H1 (cell line): Measurements from ENCODE around the gene ASB4. TPM values are rescaled to one million over a fixed set of nuclear protein-coding genes. Genes with fewer than 3 reads are reported as not detected.

Source experiments
- CTCF ChIA-PET: fragments of 300-600 bp; sonication (Branson Sonifier 250); formaldehyde crosslinking; loops from one replicate; lab custom pipeline; 2021; ENCODE audit not compliant: partially characterized antibody; lab: Charles Lee
- POLR2A ChIA-PET: fragments of 300-600 bp; sonication (Branson Sonifier 250); formaldehyde crosslinking; loops from one replicate; lab custom pipeline; 2021; ENCODE audit warnings: inconsistent platforms; ENCODE audit not compliant: partially characterized antibody; lab: Charles Lee
- DNase-seq, 2 experiments: peaks; one replicate each; pipeline versions ENCODE4 v3.0.0 to v3.0.0-alpha.2; 2010 to 2022; ENCODE audit warnings: low spot score in 2 of 2, low read depth in 1 of 2, mixed read lengths in 1 of 2
- FAIRE-seq: peaks from 2 replicates; lab custom pipeline; 2011; peaks lifted over from hg19 to GRCh38; lab: Jason Lieb, UNC
- H2AFZ ChIP-seq: 2 replicates; pipeline ENCODE4 v1.8.1; 2012; ENCODE audit warnings: low read length, inconsistent platforms
- H2AK5ac ChIP-seq: 2 replicates; pipeline ENCODE4 v1.6.1; 2013; ENCODE audit warnings: low read depth, low read length
- H2BK120ac ChIP-seq: replicated peaks from 2 replicates; pipeline ENCODE3; 2013; ENCODE audit warnings: low read depth, low read length, inconsistent platforms
- H2BK12ac ChIP-seq: 2 replicates; pipeline ENCODE4 v1.6.1; 2013; ENCODE audit warnings: low read depth, low read length
- H2BK15ac ChIP-seq: 2 replicates; pipeline ENCODE4 v1.6.1; 2013; ENCODE audit warnings: low read length
- H2BK20ac ChIP-seq: 2 replicates; pipeline ENCODE4 v1.6.1; 2013; ENCODE audit warnings: low read length
- H2BK5ac ChIP-seq: 2 replicates; pipeline ENCODE4 v1.6.1; 2013; ENCODE audit warnings: low read depth, low read length
- H3K14ac ChIP-seq: 2 replicates; pipeline ENCODE4 v1.6.1; 2013; ENCODE audit warnings: inconsistent platforms; ENCODE audit not compliant: insufficient read length
- H3K18ac ChIP-seq: 2 replicates; pipeline ENCODE4 v1.6.1; 2013; ENCODE audit warnings: low read length; ENCODE audit errors: extremely low read depth
- H3K23ac ChIP-seq: 2 replicates; pipeline ENCODE4 v1.6.1; 2013; ENCODE audit warnings: inconsistent platforms; ENCODE audit not compliant: insufficient read length
- H3K23me2 ChIP-seq: 2 replicates; pipeline ENCODE4 v1.6.1; 2013; ENCODE audit warnings: low read depth, low read length
- H3K27ac ChIP-seq: 2 replicates; pipeline ENCODE4 v1.6.1; 2011; ENCODE audit warnings: low read depth, low read length, inconsistent platforms
- H3K27me3 ChIP-seq, 4 experiments: replicated peaks in 1 of 4; 1 replicate in 1 of 4; 2 replicates in 3 of 4; pipeline versions ENCODE4 v1.6.1 to v1.8.1; 2011 to 2013; ENCODE audit warnings: low read length in 3 of 4, mild to moderate bottlenecking in 3 of 4, inconsistent platforms in 2 of 4, mixed read lengths in 2 of 4, moderate library complexity in 1 of 4; ENCODE audit not compliant: control insufficient read depth in 3 of 4, insufficient read depth in 3 of 4; ENCODE audit errors: extremely low read depth in 1 of 4
- H3K36me3 ChIP-seq, 4 experiments: 2 replicates each; pipeline versions ENCODE4 v1.6.1 to v1.8.1; 2011 to 2013; ENCODE audit warnings: mild to moderate bottlenecking in 4 of 4, low read length in 3 of 4, moderate library complexity in 2 of 4, control low read depth in 1 of 4, inconsistent platforms in 1 of 4; ENCODE audit not compliant: insufficient read depth in 4 of 4, control insufficient read depth in 2 of 4
- H3K4ac ChIP-seq: replicated peaks from 2 replicates; pipeline ENCODE3; 2013; ENCODE audit warnings: low read length, low read depth, mixed read lengths, inconsistent platforms; ENCODE audit not compliant: insufficient read length
- H3K4me1 ChIP-seq, 4 experiments: replicated peaks in 1 of 4; 1 replicate in 1 of 4; 2 replicates in 3 of 4; pipeline versions ENCODE4 v1.6.1 to v1.8.1; 2011 to 2013; ENCODE audit warnings: low read length in 3 of 4, inconsistent platforms in 2 of 4, mixed read lengths in 1 of 4; ENCODE audit not compliant: insufficient read depth in 4 of 4, control insufficient read depth in 3 of 4
- H3K4me2 ChIP-seq, 2 experiments: 2 replicates each; pipeline versions ENCODE4 v1.6.1 to v1.8.1; 2011 to 2013; ENCODE audit warnings: low read depth in 2 of 2, low read length in 2 of 2, control low read depth in 1 of 2, inconsistent platforms in 1 of 2, mild to moderate bottlenecking in 1 of 2; ENCODE audit not compliant: insufficient read depth in 1 of 2
- H3K4me3 ChIP-seq, 4 experiments: fragments of 200-600, 300-600 bp in 1 of 4; sonication (generic), shearing (Covaris generic), sonication (Bioruptor Twin) in 1 of 4; 2 replicates each; pipeline versions ENCODE4 v1.5.1 to v1.8.1; 2011 to 2016; ENCODE audit warnings: low read length in 4 of 4, low read depth in 3 of 4, control low read depth in 2 of 4, inconsistent platforms in 2 of 4, mild to moderate bottlenecking in 2 of 4, mixed read lengths in 1 of 4, moderate library complexity in 1 of 4; ENCODE audit not compliant: insufficient read depth in 2 of 4; ENCODE audit errors: extremely low read depth in 1 of 4
- H3K56ac ChIP-seq: replicated peaks from 2 replicates; pipeline ENCODE3; 2013; ENCODE audit warnings: low read depth, mild to moderate bottlenecking, mixed read lengths, low read length, inconsistent platforms; ENCODE audit not compliant: insufficient read length
- H3K79me1 ChIP-seq: 2 replicates; pipeline ENCODE4 v1.6.1; 2013; ENCODE audit warnings: low read depth, low read length, control low read depth
- H3K79me2 ChIP-seq, 2 experiments: 2 replicates each; pipeline versions ENCODE4 v1.6.1 to v1.8.1; 2012 to 2013; ENCODE audit warnings: low read length in 2 of 2, mild to moderate bottlenecking in 2 of 2, inconsistent platforms in 1 of 2; ENCODE audit not compliant: insufficient read depth in 2 of 2, control insufficient read depth in 1 of 2
- H3K9ac ChIP-seq, 4 experiments: replicated peaks in 1 of 4; 1 replicate in 1 of 4; 2 replicates in 3 of 4; pipeline versions ENCODE4 v1.6.1 to v1.8.1; 2011 to 2013; ENCODE audit warnings: low read depth in 3 of 4, low read length in 3 of 4, control low read depth in 2 of 4, mild to moderate bottlenecking in 2 of 4, moderate library complexity in 2 of 4, inconsistent platforms in 1 of 4; ENCODE audit errors: extremely low read depth in 1 of 4
- H3K9me3 ChIP-seq, 2 experiments: 2 replicates each; pipeline versions ENCODE4 v1.6.1 to v1.8.1; 2012 to 2013; ENCODE audit warnings: mild to moderate bottlenecking in 2 of 2, moderate library complexity in 2 of 2, control low read depth in 1 of 2, inconsistent platforms in 1 of 2, low read depth in 1 of 2, low read length in 1 of 2, mixed read lengths in 1 of 2; ENCODE audit not compliant: insufficient read depth in 2 of 2
- H4K20me1 ChIP-seq, 2 experiments: replicated peaks in 1 of 2; 2 replicates each; pipeline versions ENCODE3 to v1.8.1; 2011 to 2013; ENCODE audit warnings: inconsistent platforms in 2 of 2, low read length in 2 of 2, mild to moderate bottlenecking in 1 of 2; ENCODE audit not compliant: insufficient read depth in 2 of 2, control insufficient read depth in 1 of 2
- H4K5ac ChIP-seq: 2 replicates; pipeline ENCODE4 v1.6.1; 2013; ENCODE audit warnings: low read length, low read depth, mixed read lengths, inconsistent platforms; ENCODE audit not compliant: insufficient read length
- H4K8ac ChIP-seq: 2 replicates; pipeline ENCODE4 v1.8.0; 2013; ENCODE audit warnings: mild to moderate bottlenecking, moderate library complexity, low read length, inconsistent platforms; ENCODE audit not compliant: insufficient read depth; ENCODE audit errors: extremely low read depth
- H4K91ac ChIP-seq: replicated peaks from 2 replicates; pipeline ENCODE3; 2013; ENCODE audit warnings: low read length, mixed read lengths, inconsistent platforms; ENCODE audit not compliant: insufficient read length
- ASH2L ChIP-seq: fragments of 200-600, 300-600 bp; sonication (generic); IDR thresholded peaks from one replicate; pipeline ENCODE4 v1.7.1; 2017; ENCODE audit warnings: low read length
- CHD2 ChIP-seq: IDR thresholded peaks from 2 replicates; pipeline ENCODE4 v1.6.1; 2012; ENCODE audit warnings: low read length, improper control_type of control experiment
- CTBP2 ChIP-seq: IDR thresholded peaks from 2 replicates; pipeline ENCODE4 v1.7.0; 2011; ENCODE audit warnings: borderline replicate concordance, mild to moderate bottlenecking, moderate library complexity, mixed read lengths, low read length; ENCODE audit not compliant: insufficient read depth, insufficient read length
- EGR1 ChIP-seq: IDR thresholded peaks from 2 replicates; pipeline ENCODE4 v1.6.1; 2011; ENCODE audit warnings: low read depth, low read length, borderline replicate concordance
- EP300 ChIP-seq, 2 experiments: IDR thresholded peaks; 1 replicate in 1 of 2; 2 replicates in 1 of 2; pipeline ENCODE4 v1.6.1; 2011 to 2012; ENCODE audit warnings: low read depth in 2 of 2, low read length in 2 of 2, mild to moderate bottlenecking in 2 of 2, borderline replicate concordance in 1 of 2, inconsistent platforms in 1 of 2, moderate library complexity in 1 of 2
- EZH2 ChIP-seq: fragments of 200-600 bp; sonication (generic); IDR thresholded peaks from 2 replicates; pipeline ENCODE4 v1.7.1; 2012; ENCODE audit warnings: low read depth, mild to moderate bottlenecking, moderate library complexity, low read length, inconsistent platforms; ENCODE audit not compliant: severe bottlenecking
- HDAC6 ChIP-seq: IDR thresholded peaks from one replicate; pipeline ENCODE4 v1.7.1; 2012; ENCODE audit warnings: low read depth, mild to moderate bottlenecking, inconsistent platforms, low read length, moderate library complexity
- KDM1A ChIP-seq: fragments of 200-600, 300-600 bp; sonication (generic); IDR thresholded peaks from 2 replicates; pipeline ENCODE4 v1.7.1; 2016; ENCODE audit warnings: mild to moderate bottlenecking, low read length, borderline replicate concordance
- POLR2AphosphoS5 ChIP-seq: IDR thresholded peaks from 2 replicates; pipeline ENCODE4 v1.6.1; 2011; ENCODE audit warnings: low read depth, low read length
- SAP30 ChIP-seq: fragments of 300-600 bp; sonication (generic); IDR thresholded peaks from 2 replicates; pipeline ENCODE4 v1.7.1; 2012; ENCODE audit warnings: low read length, moderate library complexity, mild to moderate bottlenecking, inconsistent platforms; ENCODE audit not compliant: insufficient read depth, insufficient replicate concordance
- SP2 ChIP-seq: IDR thresholded peaks from 2 replicates; pipeline ENCODE4 v1.6.1; 2012; ENCODE audit warnings: mild to moderate bottlenecking, low read length, inconsistent platforms
- SUZ12 ChIP-seq: fragments of 200-600 bp; sonication (generic); IDR thresholded peaks from 2 replicates; pipeline ENCODE4 v1.6.1; 2012; ENCODE audit warnings: mild to moderate bottlenecking, inconsistent platforms, low read length, moderate library complexity, mixed read lengths
- TAF1 ChIP-seq: IDR thresholded peaks from 2 replicates; pipeline ENCODE4 v1.6.1; 2011; ENCODE audit warnings: mild to moderate bottlenecking, low read depth, low read length
- TBP ChIP-seq: IDR thresholded peaks from 2 replicates; pipeline ENCODE4 v1.6.1; 2011; ENCODE audit warnings: low read depth, low read length, improper control_type of control experiment
- TCF12 ChIP-seq: IDR thresholded peaks from 2 replicates; pipeline ENCODE4 v1.6.1; 2011; ENCODE audit warnings: low read depth, mild to moderate bottlenecking, low read length
- TEAD4 ChIP-seq: IDR thresholded peaks from 2 replicates; pipeline ENCODE4 v1.6.1; 2012; ENCODE audit warnings: low read depth, low read length, inconsistent platforms, mixed read lengths
- WGBS, 2 experiments: shearing (Covaris generic) in 1 of 2; methylation state at CpG; one replicate each; pipeline versions ENCODE4 v1.1.6 to v1.1.7; 2013 to 2015; ENCODE audit warnings: low lambda C conversion rate in 2 of 2, mixed read lengths in 2 of 2, inconsistent platforms in 1 of 2, low coverage in 1 of 2, missing lambda C conversion rate in 1 of 2; ENCODE audit not compliant: insufficient replicate concordance in 2 of 2, insufficient coverage in 1 of 2, insufficient read length in 1 of 2; ENCODE audit errors: extremely low coverage in 1 of 2, missing lambda C conversion rate in 1 of 2; 5-methylcytosine and 5-hydroxymethylcytosine counted together
- polyA plus RNA-seq, 7 experiments: library from polyadenylated mRNA; depleted of rRNA in 3 of 7; stranded (reverse) in 5 of 7; unstranded in 2 of 7; fragments of >200 nt in 5 of 7; fragments of 200-250 nt in 2 of 7; gene quantifications; 1 replicate in 5 of 7; 2 replicates in 1 of 7; 4 replicates in 1 of 7; pipeline versions ENCODE4 v1.2.1 to v1.2.3, GENCODE V29; 2011 to 2013; ENCODE audit warnings: missing spikeins in 2 of 7, mixed read lengths in 2 of 7
- total RNA-seq: library from RNA; stranded (reverse); fragmentation: NEBNext Ultra II Directional; extraction: Animal tissue kit (Norgen Biotek cat#: 25700); gene quantifications from 2 replicates; pipeline ENCODE4 v1.2.1, GENCODE V29; 2021

ASB4 gene
- total and polyA plus RNA-seq, 2 of the 8 experiments (the other 6 are each of a cell fraction or from before 2014, with no cell fraction given): not detected

DNA sequence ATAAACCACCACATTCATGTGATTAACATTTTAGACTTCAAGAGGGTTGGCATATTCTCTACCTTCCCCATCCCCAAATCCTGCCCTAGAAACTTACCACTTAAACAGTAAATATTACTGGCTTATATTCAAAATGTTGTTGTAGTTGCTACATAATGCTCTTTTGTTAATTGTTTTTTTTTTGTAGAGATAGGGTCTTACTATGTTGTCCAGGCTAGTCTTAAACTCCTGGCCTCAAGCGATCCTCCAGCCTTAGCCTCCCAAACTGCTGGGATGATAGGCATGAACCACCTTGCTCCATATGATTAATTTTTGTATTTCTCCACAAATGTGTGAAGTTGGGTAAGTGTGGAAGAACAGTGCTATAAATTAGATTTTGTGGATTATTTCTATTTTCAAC is 104.0 kb downstream of the ASB4 start:
- Histone ChIP-seq H3K23ac (no peak overlapping the region), H3K14ac (no peak overlapping the region), H3K79me1 (no peaks in the 10 kb centered on the region), H3K4me3 (no peak overlapping the region), H2AK5ac (no peak overlapping the region), H3K18ac (no peak overlapping the region), H2AFZ (no peak overlapping the region), H2BK20ac (no peak overlapping the region), H3K9me3 (no peaks in the 10 kb centered on the region), H4K5ac (no peak overlapping the region), H2BK5ac (no peak overlapping the region), H4K8ac (no peak overlapping the region), H3K36me3 (no peaks in the 10 kb centered on the region), H3K79me2 (no peaks in the 10 kb centered on the region), H3K27me3 (no peaks in the 10 kb centered on the region; a peak in 1 of 7 replicates), H3K56ac (no peak overlapping the region), H3K27ac (no peak overlapping the region), H3K23me2 (no peaks in the 10 kb centered on the region), H3K4me2 (no peak overlapping the region), H3K9ac (no peak overlapping the region), H4K91ac (no peak overlapping the region), H3K4me1 (no peaks in the 10 kb centered on the region), H4K20me1 (no peaks in the 10 kb centered on the region), H2BK15ac (no peak overlapping the region), H2BK12ac (no peak overlapping the region), H3K4ac (no peak overlapping the region), H2BK120ac (no peak overlapping the region)
- 89% methylated on average over 1 of the region's 1 CpG; no CpG with 5 or more reads in 1 of the 2 experiments for WGBS, 2 experiments
- FAIRE-seq (no peak), DNase-seq (no peak)
- POLR2A ChIA-PET: no interaction called here
- CTCF ChIA-PET: no interaction called here
- TF ChIP-seq HDAC6 (no peak), POLR2AphosphoS5 (no peak), SP2 (no peak), TAF1 (no peak), CHD2 (no peak), KDM1A (no peak), EP300 (IDR thresholded peaks at IDR 0.05; ENCODE audit: borderline replicate concordance in 1 of 2, low read depth in 2 of 2, low read length in 2 of 2) (no peak), TBP (no peak), EGR1 (no peak), SUZ12 (no peak), TCF12 (no peak), EZH2 (no peak), ASH2L (no peak), TEAD4 (no peak), SAP30 (no peak), CTBP2 (no peak)
